PC-3 (cell line): Measurements from ENCODE around the gene SLC2A14. TPM values are rescaled to one million over a fixed set of nuclear protein-coding genes. Genes with fewer than 3 reads are reported as not detected.
"Not testable (repeated sequence)": the region's sequence is repeated elsewhere in the genome, so short reads cannot be mapped to it uniquely, and the experiment has no call there.

Experiments
- ATAC-seq: fragments of 200-7000 bp; cut with Tn5 transposase; 2 replicates; pipeline ENCODE4 v1.9.1; 2020; ENCODE audit warnings: mild to moderate bottlenecking, moderate library complexity
- Bru-seq: library from RNA; stranded (reverse); fragments of 400-500 nt; gene quantifications from one replicate; lab custom pipeline; 2021; lab: Mats Ljungman, UMichigan
- BruChase-seq, 2 experiments: library from RNA; stranded (reverse); fragments of 400-500 nt; gene quantifications; one replicate each; lab custom pipeline; 2021; lab: Mats Ljungman, UMichigan
- BruUV-seq: library from RNA; stranded (reverse); fragments of 400-500 nt; replicated peaks from 2 replicates; lab custom pipeline; 2021; lab: Mats Ljungman, UMichigan
- CTCF ChIA-PET: fragments of 300-600 bp; sonication (Branson Sonifier 250); formaldehyde crosslinking; loops from one replicate; lab custom pipeline; 2022; ENCODE audit warnings: antibody characterized with exemption; lab: Charles Lee
- POLR2A ChIA-PET: fragments of 300-600 bp; sonication (Branson Sonifier 250); formaldehyde crosslinking; loops from one replicate; lab custom pipeline; 2022; ENCODE audit warnings: antibody characterized with exemption; ENCODE audit not compliant: unreplicated experiment; lab: Charles Lee
- DNase-seq: peaks from one replicate; pipeline ENCODE4 v3.0.0-alpha.2; 2015
- H2AFZ ChIP-seq: fragments of 300-600 bp; sonication (generic); 2 replicates; pipeline ENCODE4 v1.6.0; 2016; ENCODE audit warnings: antibody characterized with exemption, low read length
- H3F3A ChIP-seq: fragments of 300-600 bp; sonication (generic); one replicate; pipeline ENCODE4 v1.6.0; 2017; ENCODE audit warnings: antibody characterized with exemption, low read length, control low read depth, mild to moderate bottlenecking; ENCODE audit not compliant: unreplicated experiment
- H3K27ac ChIP-seq: fragments of 300-600 bp; sonication (generic); 2 replicates; pipeline ENCODE4 v1.5.1; 2016; ENCODE audit warnings: mild to moderate bottlenecking, low read length
- H3K27me3 ChIP-seq: fragments of 300-600 bp; sonication (generic); 2 replicates; pipeline ENCODE4 v1.6.1; 2016; ENCODE audit warnings: low read length, mixed read lengths
- H3K36me3 ChIP-seq: fragments of 300-600 bp; sonication (generic); 2 replicates; pipeline ENCODE4 v1.6.1; 2016; ENCODE audit warnings: low read depth, mixed run types, low read length, mixed read lengths
- H3K4me1 ChIP-seq: fragments of 300-600 bp; sonication (generic); 2 replicates; pipeline ENCODE4 v1.5.1; 2016; ENCODE audit warnings: low read length; ENCODE audit not compliant: insufficient read depth
- H3K4me2 ChIP-seq: fragments of 300-600 bp; sonication (generic); 2 replicates; pipeline ENCODE4 v1.6.0; 2016; ENCODE audit warnings: low read length
- H3K4me3 ChIP-seq: fragments of 300-600 bp; sonication (generic); 2 replicates; pipeline ENCODE4 v1.5.1; 2016; ENCODE audit warnings: mild to moderate bottlenecking, low read length, mixed read lengths
- H3K79me2 ChIP-seq: fragments of 300-600 bp; sonication (generic); 2 replicates; pipeline ENCODE4 v1.6.1; 2017; ENCODE audit warnings: low read length, mixed read lengths
- H3K9ac ChIP-seq: fragments of 300-600 bp; sonication (generic); 2 replicates; pipeline ENCODE4 v1.6.0; 2016; ENCODE audit warnings: mild to moderate bottlenecking, low read length
- H3K9me2 ChIP-seq: fragments of 300-600 bp; sonication (generic); replicated peaks from 2 replicates; pipeline ENCODE4 v1.6.1; 2016; ENCODE audit warnings: mixed run types, low read length, mixed read lengths
- H3K9me3 ChIP-seq: fragments of 300-600 bp; sonication (generic); 2 replicates; pipeline ENCODE4 v1.6.1; 2016; ENCODE audit warnings: low read length, mixed read lengths
- H4K20me1 ChIP-seq: fragments of 300-600 bp; sonication (generic); 2 replicates; pipeline ENCODE4 v1.6.1; 2016; ENCODE audit warnings: low read length, mixed read lengths
- EZH2 ChIP-seq: fragments of 300-600 bp; sonication (generic); IDR thresholded peaks from one replicate; pipeline ENCODE4 v1.6.1; 2017; ENCODE audit warnings: antibody characterized with exemption, mild to moderate bottlenecking, low read length; ENCODE audit not compliant: unreplicated experiment
- EZH2phosphoT487 ChIP-seq: fragments of 300-600 bp; sonication (generic); IDR thresholded peaks from 2 replicates; pipeline ENCODE4 v1.6.1; 2018; ENCODE audit warnings: mild to moderate bottlenecking, antibody characterized with exemption, low read length, borderline replicate concordance
- intact Hi-C: fragments of 100-400 bp; cut with micrococcal nuclease; formaldehyde crosslinking; loops from 2 replicates; pipeline ENCODE4 v1.9.0; 2023
- long read RNA-seq: library from polyadenylated mRNA; unstranded; transcript quantifications from one replicate; pipeline ENCODE4 v2.0.0, GENCODE V29; 2021; ENCODE audit not compliant: unreplicated experiment
- total RNA-seq: library from RNA; depleted of rRNA; stranded (reverse); fragments of >200 nt; gene quantifications from 2 replicates; pipeline ENCODE4 v1.2.3, GENCODE V29; 2014; rRNA removed
- TF ChIP-seq, protein P1 (sequence below): fragments of 300-600 bp; sonication (generic); conservative IDR thresholded peaks from 2 replicates; pipeline ENCODE4 v1.5.1; 2017; ENCODE audit warnings: antibody characterized with exemption, low read depth, mild to moderate bottlenecking, low read length

SLC2A14 gene
- total RNA-seq (not detected in 2 replicates), Bru-seq, nascent RNA (not detected), BruChase-seq, experiment 1, labeled RNA remaining after a 6-hour chase (not detected), BruChase-seq, experiment 2, labeled RNA remaining after a 2-hour chase (not detected)
- long read RNA-seq: 0 reads

DNA sequence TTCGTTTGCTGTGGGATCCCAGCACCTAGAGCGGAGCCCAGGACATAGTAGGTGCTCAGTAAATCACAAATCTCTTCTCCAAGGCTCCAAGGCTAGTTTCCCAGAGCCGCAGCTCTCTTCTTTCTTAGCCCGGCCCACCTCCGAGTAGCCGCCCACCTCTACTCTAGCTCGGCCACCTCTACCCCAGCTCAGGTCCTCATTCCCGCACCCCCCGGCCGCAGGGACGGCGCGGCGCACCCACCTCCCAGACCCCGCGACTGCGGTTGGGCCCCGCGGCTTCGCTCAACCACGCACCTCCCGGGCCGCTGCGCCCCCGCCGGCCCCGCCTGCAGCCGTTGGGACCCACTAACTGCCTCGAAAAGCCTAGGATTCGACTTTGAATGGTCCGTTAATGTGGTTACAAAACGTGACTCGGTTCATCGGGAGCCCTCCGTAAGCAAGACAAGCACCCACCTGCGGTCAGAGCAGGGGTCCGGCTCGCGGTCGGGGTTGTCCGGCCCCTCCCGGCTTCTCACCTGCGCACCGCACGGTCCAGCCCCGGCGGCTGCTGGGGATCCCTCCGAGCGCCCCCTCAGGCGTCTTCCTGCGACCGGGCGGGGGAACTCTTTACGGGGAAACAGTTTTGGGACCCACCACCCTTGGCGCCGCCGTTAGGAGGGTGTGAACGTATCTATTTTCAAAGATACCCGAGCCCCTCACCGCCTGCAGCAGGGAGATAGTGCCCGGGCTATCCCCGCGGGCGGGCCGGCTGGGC, at the start of gene SLC2A14:
Gene SLC2A14, minus strand, starts transcription at position 350 of the 754 bp plus-strand sequence. CDS start 3,035 bp downstream, outside the sequence.
- POLR2A ChIA-PET: no interaction called here
- DNase-seq: no peak

DNA sequence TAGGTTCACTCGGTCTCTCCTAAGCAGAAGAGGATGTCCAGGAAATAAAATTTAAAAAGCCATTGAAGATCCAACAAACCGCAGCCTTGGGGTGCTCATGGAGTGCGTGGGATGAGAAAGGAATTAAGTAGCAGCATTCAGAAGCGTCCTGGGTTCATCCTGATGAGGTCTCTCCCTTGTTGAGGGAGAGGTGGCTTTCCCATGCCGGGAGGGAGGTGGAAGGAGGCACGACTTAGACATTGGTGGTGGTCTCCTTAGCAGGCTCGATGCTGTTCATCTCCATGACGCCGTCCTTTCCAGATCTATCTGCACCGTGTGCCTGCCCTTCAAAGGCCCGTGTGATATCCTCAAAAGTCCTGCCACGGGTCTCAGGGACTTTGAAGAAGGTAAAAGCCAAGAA, 48.5 kb upstream of the SLC2A14 start:
- H3K4me2 ChIP-seq, H3K4me1 ChIP-seq, H3K9me2 ChIP-seq, H4K20me1 ChIP-seq, POLR2A ChIA-PET, H3K27me3 ChIP-seq, H3K9ac ChIP-seq, BruUV-seq, H3F3A ChIP-seq, H3K4me3 ChIP-seq, H3K27ac ChIP-seq, H3K9me3 ChIP-seq, H2AFZ ChIP-seq, H3K36me3 ChIP-seq, intact Hi-C loops, ATAC-seq, DNase-seq, CTCF ChIA-PET, H3K79me2 ChIP-seq: not testable (repeated sequence)

More for the DNA sequence above, at the start of gene SLC2A14:
- no peaks in the 10 kb centered on the region for H3F3A ChIP-seq
- 0 out of 2 replicates have a peak, but pooled peaks cover 2% of the 10 kb centered on the region for H3K4me1 ChIP-seq
- H3K9me2 ChIP-seq: no peaks in the 10 kb centered on the region
- no peak within 1 kb of the TSS for H3K9ac ChIP-seq
- no peaks in the 10 kb centered on the region for H3K27me3 ChIP-seq
- TF ChIP-seq, protein P1, sequence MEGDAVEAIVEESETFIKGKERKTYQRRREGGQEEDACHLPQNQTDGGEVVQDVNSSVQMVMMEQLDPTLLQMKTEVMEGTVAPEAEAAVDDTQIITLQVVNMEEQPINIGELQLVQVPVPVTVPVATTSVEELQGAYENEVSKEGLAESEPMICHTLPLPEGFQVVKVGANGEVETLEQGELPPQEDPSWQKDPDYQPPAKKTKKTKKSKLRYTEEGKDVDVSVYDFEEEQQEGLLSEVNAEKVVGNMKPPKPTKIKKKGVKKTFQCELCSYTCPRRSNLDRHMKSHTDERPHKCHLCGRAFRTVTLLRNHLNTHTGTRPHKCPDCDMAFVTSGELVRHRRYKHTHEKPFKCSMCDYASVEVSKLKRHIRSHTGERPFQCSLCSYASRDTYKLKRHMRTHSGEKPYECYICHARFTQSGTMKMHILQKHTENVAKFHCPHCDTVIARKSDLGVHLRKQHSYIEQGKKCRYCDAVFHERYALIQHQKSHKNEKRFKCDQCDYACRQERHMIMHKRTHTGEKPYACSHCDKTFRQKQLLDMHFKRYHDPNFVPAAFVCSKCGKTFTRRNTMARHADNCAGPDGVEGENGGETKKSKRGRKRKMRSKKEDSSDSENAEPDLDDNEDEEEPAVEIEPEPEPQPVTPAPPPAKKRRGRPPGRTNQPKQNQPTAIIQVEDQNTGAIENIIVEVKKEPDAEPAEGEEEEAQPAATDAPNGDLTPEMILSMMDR: no peak
- TF ChIP-seq EZH2phosphoT487 (no peak), EZH2 (no peak)
- CTCF ChIA-PET: no interaction called here
- no peaks in the 10 kb centered on the region for H3K79me2 ChIP-seq
- H4K20me1 ChIP-seq: no peaks in the 10 kb centered on the region
- H3K4me2 ChIP-seq: no peak within 1 kb of the TSS
- intact Hi-C loops: no loop called here
- no peaks in the 10 kb centered on the region for H3K9me3 ChIP-seq
- no peaks in the 10 kb centered on the region for H3K36me3 ChIP-seq
- H3K27ac ChIP-seq: no peak within 1 kb of the TSS
- no TSS peak for BruUV-seq
- no peak for ATAC-seq
- no peak within 1 kb of the TSS for H2AFZ ChIP-seq
- no peak within 1 kb of the TSS for H3K4me3 ChIP-seq

DNA sequence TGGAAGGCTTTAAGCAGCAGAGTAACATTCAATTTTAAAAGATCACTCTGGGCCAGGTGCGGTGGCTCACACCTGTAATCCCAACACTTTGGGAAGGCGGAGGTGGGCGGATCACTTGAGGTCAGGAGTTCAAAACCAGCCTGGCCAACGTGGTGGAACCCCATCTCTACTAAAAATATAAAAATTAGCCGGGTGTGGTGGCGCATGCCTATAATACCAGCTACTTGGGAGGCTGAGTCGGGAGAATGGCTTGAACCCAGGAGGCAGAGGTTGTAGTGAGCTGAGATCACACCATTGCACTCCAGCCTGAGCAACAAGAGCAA, 45.5 kb upstream of the SLC2A14 start:
- ATAC-seq, H3K9me3 ChIP-seq, H2AFZ ChIP-seq, H3K9ac ChIP-seq, CTCF ChIA-PET, H3K27ac ChIP-seq, POLR2A ChIA-PET, intact Hi-C loops, H3K36me3 ChIP-seq, H3K79me2 ChIP-seq, H3K9me2 ChIP-seq, H3F3A ChIP-seq, H3K27me3 ChIP-seq, DNase-seq, H3K4me2 ChIP-seq, H4K20me1 ChIP-seq, H3K4me3 ChIP-seq, BruUV-seq, H3K4me1 ChIP-seq: not testable (repeated sequence)
